SK-N-SH treated with all-trans-retinoic acid at 6 μM for 48 hours (cell line): ENCODE results near the gene PACS1.

Experiments
- CREB5 ChIP-seq: fragments of 250-450 bp; sonication (Bioruptor Pico); IDR thresholded peaks from 2 replicates; pipeline ENCODE4 v1.5.1; 2020; ENCODE audit warnings: low read depth, mild to moderate bottlenecking, moderate library complexity
- PATZ1 ChIP-seq: fragments of 250-450 bp; sonication (Bioruptor Pico); IDR thresholded peaks from 2 replicates; pipeline ENCODE4 v1.8.0; 2020; ENCODE audit warnings: mild to moderate bottlenecking, moderate library complexity, borderline replicate concordance
- ZFP30 ChIP-seq: fragments of 450-650 bp; formaldehyde crosslinking; IDR thresholded peaks from 2 replicates; pipeline ENCODE4 v1.5.0; 2022; ENCODE audit warnings: mild to moderate bottlenecking, moderate library complexity

- TF ChIP-seq CREB5 (CRISPR knock-in tag) = no peak
- no peak for TF ChIP-seq PATZ1
- TF ChIP-seq ZFP30 (CRISPR knock-in tag) = no peak
Observed at GRCh38 chr11:66251809-66252208, 181.7 kb downstream of the PACS1 start.
